ENCODE results near the gene FGD5. TPM values are rescaled to one million over a fixed set of nuclear protein-coding genes. Genes with fewer than 3 reads are reported as not detected.

FGD5 gene
- polyA plus RNA-seq, 1 of the 3 experiments (the other 2 are of a cell fraction) = not detected

DNA sequence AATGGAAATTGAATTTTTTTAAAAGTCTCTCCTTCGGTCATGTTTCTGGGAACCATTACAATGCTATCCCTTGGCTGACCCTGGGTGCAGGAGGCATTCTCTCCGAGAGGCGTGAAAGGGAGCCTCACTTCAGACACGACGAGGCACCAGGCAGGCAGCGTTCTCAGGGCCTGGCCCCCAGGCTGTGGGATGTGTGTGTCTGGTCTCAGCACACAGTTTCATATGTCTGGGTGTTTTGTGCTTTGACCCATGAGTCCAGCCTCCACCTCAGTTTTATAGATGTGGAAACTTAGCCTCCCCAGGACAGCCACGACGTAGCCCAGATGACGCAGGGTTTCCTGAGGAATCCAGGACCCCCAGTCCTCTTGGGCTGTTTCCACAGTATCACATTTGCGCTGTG lies 34.0 kb downstream of the FGD5 start:
- Histone ChIP-seq H3K27me3 (ENCODE audit: insufficient read depth) (no peaks in the 10 kb centered on the region; the same call in 1 of the 2 replicates), H3K9me3 (no peaks in the 10 kb centered on the region), H3K9me2 (no peaks in the 10 kb centered on the region), H2AFZ (ENCODE audit: low read depth) (no peak overlapping the region), H3F3A (replicated peaks; ENCODE audit: insufficient read depth) (no peaks in the 10 kb centered on the region), H3K9ac (no peak overlapping the region), H3K4me2 (no peak overlapping the region), H3K4me3 (ENCODE audit: low read depth in 2 of 2, low read length in 1 of 2) (no peak overlapping the region), H3K79me2 (ENCODE audit: insufficient read depth) (no peaks in the 10 kb centered on the region), H3K36me3 (replicated peaks in 1 of 2; ENCODE audit: control insufficient read depth in 1 of 2, insufficient read depth in 2 of 2, low read length in 1 of 2) (no peaks in the 10 kb centered on the region), H3K27ac (ENCODE audit: low read depth in 2 of 2, low read length in 1 of 2) (no peak overlapping the region), H4K20me1 (ENCODE audit: insufficient read depth) (no peaks in the 10 kb centered on the region), H3K4me1 (ENCODE audit: control insufficient read depth in 1 of 2, insufficient read depth in 2 of 2, low read depth in 1 of 2, low read length in 1 of 2) (peaks cover 0 to 33% of the 10 kb centered on the region in 2 experiments; a peak in 2 of 4 replicates)
- POLR2A ChIA-PET = no interaction called here
- CTCF ChIA-PET = interaction anchor here (1.0 to 2.4 kb wide), 3 partner anchors 62 to 179 kb away, joined by 3 to 10 read pairs (median 4); no protein-coding TSS in a partner anchor
- no peak for TF ChIP-seq SMC3 (IDR thresholded peaks at IDR 0.05; ENCODE audit: low read depth, low read length)
- no peak for TF ChIP-seq FOXJ3 (CRISPR knock-in tag; IDR thresholded peaks at IDR 0.05)
- TF ChIP-seq RXRA (IDR thresholded peaks at IDR 0.05; ENCODE audit: borderline replicate concordance, low read depth) = no peak
- no peak for TF ChIP-seq GATA2 (CRISPR knock-in tag; IDR thresholded peaks at IDR 0.05)
- WGBS (ENCODE audit: low lambda C conversion rate) = 64% methylated on average over 7 of the region's 10 CpGs
- DNase-seq = no peak

DNA sequence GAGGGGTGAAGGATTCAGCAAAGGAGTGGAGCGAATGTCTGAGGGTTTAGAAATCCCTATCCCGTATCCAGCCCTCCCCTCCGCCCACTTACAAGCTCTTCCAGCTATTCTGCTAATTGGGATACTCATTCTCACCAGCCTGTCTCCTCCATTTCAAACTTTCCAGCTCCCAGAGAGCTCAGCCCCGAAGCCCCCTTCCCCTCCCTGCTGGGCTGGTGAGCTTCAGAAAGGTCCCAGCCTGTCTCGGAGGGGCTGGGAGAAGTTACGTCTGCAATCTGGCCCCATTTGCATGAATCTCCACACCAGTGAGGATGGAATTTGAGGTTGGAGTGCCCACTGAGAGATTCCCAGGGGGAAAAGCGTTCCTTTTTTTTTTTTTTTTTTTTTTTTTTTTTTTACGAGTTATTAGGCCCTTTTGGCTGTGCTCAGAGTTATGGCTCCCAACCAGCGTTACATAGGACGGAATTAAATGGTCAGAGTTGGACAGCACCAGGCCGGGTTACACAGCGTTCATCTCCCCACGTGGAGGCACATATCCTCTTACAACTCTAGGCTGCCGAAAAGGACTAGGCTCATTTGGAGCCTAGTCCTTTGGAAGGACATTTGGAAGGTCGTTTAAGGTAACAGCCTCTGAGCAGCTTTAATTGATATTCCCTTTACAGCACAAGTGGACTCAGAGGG lies 34.6 kb downstream of the FGD5 start:
- Histone ChIP-seq H3K4me1 (ENCODE audit: control insufficient read depth in 1 of 2, insufficient read depth in 2 of 2, low read depth in 1 of 2, low read length in 1 of 2) (peaks cover 0 to 26% of the 10 kb centered on the region in 2 experiments; a peak in 2 of 4 replicates), H3K9ac (no peak overlapping the region), H4K20me1 (ENCODE audit: insufficient read depth) (no peaks in the 10 kb centered on the region), H3K4me2 (no peak overlapping the region), H3K9me3 (no peaks in the 10 kb centered on the region), H3K27me3 (ENCODE audit: insufficient read depth) (no peaks in the 10 kb centered on the region; the same call in 1 of the 2 replicates), H2AFZ (ENCODE audit: low read depth) (no peak overlapping the region), H3K36me3 (replicated peaks in 1 of 2; ENCODE audit: control insufficient read depth in 1 of 2, insufficient read depth in 2 of 2, low read length in 1 of 2) (no peaks in the 10 kb centered on the region), H3K9me2 (no peaks in the 10 kb centered on the region), H3K27ac (ENCODE audit: low read depth in 2 of 2, low read length in 1 of 2) (no peak overlapping the region), H3K79me2 (ENCODE audit: insufficient read depth) (no peaks in the 10 kb centered on the region), H3K4me3 (ENCODE audit: low read depth in 2 of 2, low read length in 1 of 2) (no peak overlapping the region), H3F3A (replicated peaks; ENCODE audit: insufficient read depth) (no peaks in the 10 kb centered on the region)
- TF ChIP-seq EZH2phosphoT487 (IDR thresholded peaks at IDR 0.05; ENCODE audit: borderline replicate concordance, low read depth) = no peak
- TF ChIP-seq NRF1 (IDR thresholded peaks at IDR 0.05; ENCODE audit: low read depth, low read length) = no peak
- TF ChIP-seq, protein P1, sequence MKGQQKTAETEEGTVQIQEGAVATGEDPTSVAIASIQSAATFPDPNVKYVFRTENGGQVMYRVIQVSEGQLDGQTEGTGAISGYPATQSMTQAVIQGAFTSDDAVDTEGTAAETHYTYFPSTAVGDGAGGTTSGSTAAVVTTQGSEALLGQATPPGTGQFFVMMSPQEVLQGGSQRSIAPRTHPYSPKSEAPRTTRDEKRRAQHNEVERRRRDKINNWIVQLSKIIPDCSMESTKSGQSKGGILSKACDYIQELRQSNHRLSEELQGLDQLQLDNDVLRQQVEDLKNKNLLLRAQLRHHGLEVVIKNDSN (IDR thresholded peaks at IDR 0.05; ENCODE audit: borderline replicate concordance, low read depth) = no peak
- TF ChIP-seq, protein P2, sequence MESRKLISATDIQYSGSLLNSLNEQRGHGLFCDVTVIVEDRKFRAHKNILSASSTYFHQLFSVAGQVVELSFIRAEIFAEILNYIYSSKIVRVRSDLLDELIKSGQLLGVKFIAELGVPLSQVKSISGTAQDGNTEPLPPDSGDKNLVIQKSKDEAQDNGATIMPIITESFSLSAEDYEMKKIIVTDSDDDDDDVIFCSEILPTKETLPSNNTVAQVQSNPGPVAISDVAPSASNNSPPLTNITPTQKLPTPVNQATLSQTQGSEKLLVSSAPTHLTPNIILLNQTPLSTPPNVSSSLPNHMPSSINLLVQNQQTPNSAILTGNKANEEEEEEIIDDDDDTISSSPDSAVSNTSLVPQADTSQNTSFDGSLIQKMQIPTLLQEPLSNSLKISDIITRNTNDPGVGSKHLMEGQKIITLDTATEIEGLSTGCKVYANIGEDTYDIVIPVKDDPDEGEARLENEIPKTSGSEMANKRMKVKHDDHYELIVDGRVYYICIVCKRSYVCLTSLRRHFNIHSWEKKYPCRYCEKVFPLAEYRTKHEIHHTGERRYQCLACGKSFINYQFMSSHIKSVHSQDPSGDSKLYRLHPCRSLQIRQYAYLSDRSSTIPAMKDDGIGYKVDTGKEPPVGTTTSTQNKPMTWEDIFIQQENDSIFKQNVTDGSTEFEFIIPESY (IDR thresholded peaks at IDR 0.05; ENCODE audit: borderline replicate concordance, low read depth) = no peak
- no peak for TF ChIP-seq FOXM1 (IDR thresholded peaks at IDR 0.05; ENCODE audit: low read depth)
- no peak for TF ChIP-seq FOSL2 (IDR thresholded peaks at IDR 0.05; ENCODE audit: borderline replicate concordance, low read depth)
- no peak for TF ChIP-seq RAD21 (IDR thresholded peaks at IDR 0.05; ENCODE audit: low read length)
- TF ChIP-seq POLR2AphosphoS5 (IDR thresholded peaks at IDR 0.05; ENCODE audit: low read depth, low read length) = no peak
- no peak for TF ChIP-seq SMC3 (IDR thresholded peaks at IDR 0.05; ENCODE audit: low read depth, low read length)
- POLR2A ChIA-PET = no interaction called here
- CTCF ChIA-PET = interaction anchor here (1.0 to 2.4 kb wide), 5 partner anchors 61 to 180 kb away, joined by 3 to 10 read pairs (median 4); no protein-coding TSS in a partner anchor
- WGBS (ENCODE audit: low lambda C conversion rate) = 60% methylated on average over 13 of the region's 15 CpGs
- no peak for DNase-seq

All from SK-N-SH (cell line).